ENCODE results near the gene MAL. TPM values are rescaled to one million over a fixed set of nuclear protein-coding genes. Genes with fewer than 3 reads are reported as not detected.
"Not testable (repeated sequence)": the region's sequence is repeated elsewhere in the genome, so short reads cannot be mapped to it uniquely, and the experiment has no call there.

Gene MAL
- total RNA-seq, 4 donors from 2014 or later: 1.2 TPM; not detected in 3

DNA sequence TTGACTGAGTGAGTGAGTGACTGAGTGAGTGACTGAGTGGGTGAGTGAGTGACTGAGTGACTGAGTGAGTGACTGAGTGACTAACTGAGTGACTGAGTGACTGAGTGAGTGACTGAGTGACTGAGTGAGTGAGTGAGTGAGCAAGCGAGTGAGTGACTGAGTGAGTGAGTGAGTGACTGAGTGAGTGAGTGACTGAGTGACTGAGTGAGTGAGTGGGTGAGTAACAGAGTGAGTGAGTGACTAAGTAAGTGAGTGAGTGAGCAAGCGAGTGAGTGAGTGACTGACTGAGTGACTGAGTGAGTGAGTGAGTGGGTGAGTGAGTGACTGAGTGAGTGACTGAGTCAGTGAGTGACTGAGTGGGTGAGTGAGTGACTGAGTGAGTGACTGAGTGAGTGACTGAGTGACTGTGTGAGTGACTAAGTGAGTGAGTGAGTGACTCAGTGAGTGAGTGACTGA, 11.9 kb downstream of the MAL start:
- no peaks in the 10 kb centered on the region for H3K36me3 ChIP-seq
- no peaks in the 10 kb centered on the region for H3K4me1 ChIP-seq
- H3K4me3 ChIP-seq: no peak overlapping the region
- no peak overlapping the region for H3K27ac ChIP-seq
- no peaks in the 10 kb centered on the region for H3K27me3 ChIP-seq
- no peak for TF ChIP-seq POLR2A (IDR thresholded peaks at IDR 0.05)
- TF ChIP-seq, protein P1, sequence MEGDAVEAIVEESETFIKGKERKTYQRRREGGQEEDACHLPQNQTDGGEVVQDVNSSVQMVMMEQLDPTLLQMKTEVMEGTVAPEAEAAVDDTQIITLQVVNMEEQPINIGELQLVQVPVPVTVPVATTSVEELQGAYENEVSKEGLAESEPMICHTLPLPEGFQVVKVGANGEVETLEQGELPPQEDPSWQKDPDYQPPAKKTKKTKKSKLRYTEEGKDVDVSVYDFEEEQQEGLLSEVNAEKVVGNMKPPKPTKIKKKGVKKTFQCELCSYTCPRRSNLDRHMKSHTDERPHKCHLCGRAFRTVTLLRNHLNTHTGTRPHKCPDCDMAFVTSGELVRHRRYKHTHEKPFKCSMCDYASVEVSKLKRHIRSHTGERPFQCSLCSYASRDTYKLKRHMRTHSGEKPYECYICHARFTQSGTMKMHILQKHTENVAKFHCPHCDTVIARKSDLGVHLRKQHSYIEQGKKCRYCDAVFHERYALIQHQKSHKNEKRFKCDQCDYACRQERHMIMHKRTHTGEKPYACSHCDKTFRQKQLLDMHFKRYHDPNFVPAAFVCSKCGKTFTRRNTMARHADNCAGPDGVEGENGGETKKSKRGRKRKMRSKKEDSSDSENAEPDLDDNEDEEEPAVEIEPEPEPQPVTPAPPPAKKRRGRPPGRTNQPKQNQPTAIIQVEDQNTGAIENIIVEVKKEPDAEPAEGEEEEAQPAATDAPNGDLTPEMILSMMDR (IDR thresholded peaks at IDR 0.05): no peak
- no peaks in the 10 kb centered on the region for H3K9me3 ChIP-seq
- DNase-seq: no peak

DNA sequence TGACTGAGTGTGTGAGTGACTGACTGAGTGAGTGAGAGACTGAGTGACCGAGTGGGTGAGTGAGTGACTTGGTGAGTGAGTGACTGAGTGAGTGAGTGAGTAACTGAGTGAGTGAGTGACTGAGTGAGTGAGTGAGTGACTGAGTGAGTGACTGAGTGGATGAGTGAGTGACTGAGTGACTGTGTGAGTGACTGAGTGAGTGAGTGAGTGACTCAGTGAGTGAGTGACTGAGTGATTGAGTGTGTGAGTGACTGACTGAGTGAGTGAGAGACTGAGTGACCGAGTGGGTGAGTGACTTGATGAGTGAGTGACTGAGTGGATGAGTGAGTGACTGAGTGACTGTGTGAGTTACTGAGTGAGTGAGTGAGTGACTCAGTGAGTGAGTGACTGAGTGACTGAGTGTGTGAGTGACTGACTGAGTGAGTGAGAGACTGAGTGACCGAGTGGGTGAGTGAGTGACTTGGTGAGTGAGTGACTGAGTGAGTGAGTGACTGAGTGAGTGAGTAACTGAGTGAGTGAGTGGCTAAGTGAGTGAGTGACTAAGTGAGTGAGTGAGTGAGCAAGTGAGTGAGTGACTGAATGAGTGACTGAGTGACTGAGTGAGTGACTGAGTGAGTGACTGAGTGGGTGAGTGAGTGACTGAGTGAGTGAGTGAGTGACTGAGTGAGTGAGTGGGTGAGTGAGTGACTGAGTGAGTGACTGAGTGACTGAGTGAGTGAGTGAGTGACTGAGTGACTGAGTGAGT, 12.5 kb downstream of the MAL start:
- not testable (repeated sequence) for H3K27me3 ChIP-seq, DNase-seq, H3K36me3 ChIP-seq, H3K27ac ChIP-seq, H3K4me1 ChIP-seq, H3K4me3 ChIP-seq, H3K9me3 ChIP-seq

DNA sequence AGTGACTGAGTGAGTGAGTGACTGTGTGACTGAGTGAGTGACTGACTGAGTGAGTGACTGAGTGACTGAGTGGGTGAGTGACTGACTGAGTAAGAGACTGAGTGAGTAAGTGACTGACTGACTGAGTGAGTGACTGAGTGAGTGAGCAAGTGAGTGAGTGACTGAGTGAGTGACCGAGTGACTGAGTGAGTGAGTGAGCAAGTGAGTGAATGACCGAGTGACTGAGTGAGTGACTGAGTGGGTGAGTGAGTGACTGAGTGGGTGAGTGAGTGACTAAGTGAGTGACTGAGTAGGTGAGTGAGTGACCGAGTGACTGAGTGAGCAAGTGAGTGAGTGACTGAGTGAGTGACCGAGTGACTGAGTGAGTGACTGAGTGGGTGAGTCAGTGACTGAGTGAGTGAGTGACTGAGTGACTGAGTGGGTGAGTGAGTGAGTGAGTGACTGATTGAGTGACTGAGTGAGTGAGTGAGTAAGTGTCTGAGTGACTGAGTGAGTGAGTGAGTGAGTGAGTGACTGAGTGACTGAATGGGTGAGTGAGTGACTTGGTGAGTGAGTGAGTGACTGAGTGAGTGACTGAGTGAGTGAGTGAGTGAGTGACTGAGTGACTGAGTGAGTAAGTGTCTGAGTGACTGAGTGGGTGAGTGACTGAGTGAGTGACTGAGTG, 13.3 kb downstream of the MAL start:
- Histone ChIP-seq H3K4me1 (no peaks in the 10 kb centered on the region), H3K27ac (no peak overlapping the region), H3K4me3 (no peak overlapping the region), H3K9me3 (no peaks in the 10 kb centered on the region), H3K36me3 (no peaks in the 10 kb centered on the region), H3K27me3 (no peaks in the 10 kb centered on the region)
- no peak for TF ChIP-seq POLR2A (IDR thresholded peaks at IDR 0.05)
- TF ChIP-seq, protein P1 (IDR thresholded peaks at IDR 0.05): no peak
- DNase-seq: no peak

DNA sequence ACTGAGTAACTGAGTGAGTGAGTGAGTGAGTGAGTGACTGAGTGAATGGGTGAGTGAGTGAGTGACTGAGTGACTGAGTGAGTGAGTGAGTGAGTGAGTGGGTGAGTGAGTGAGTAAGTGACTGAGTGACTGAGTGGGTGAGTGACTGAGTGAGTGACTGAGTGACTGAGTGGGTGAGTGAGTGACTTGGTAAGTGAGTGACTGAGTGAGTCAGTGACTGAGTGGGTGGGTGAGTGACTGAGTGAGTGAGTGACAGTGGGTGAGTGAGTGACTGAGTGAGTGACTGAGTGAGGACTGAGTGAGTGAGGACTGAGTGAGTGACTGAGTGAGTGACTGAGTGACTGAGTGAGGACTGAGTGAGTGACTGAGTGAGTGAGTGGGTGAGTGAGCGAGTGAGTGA, 13.9 kb downstream of the MAL start:
- DNase-seq: no peak
- Histone ChIP-seq H3K27me3 (no peaks in the 10 kb centered on the region), H3K4me3 (no peak overlapping the region), H3K36me3 (no peaks in the 10 kb centered on the region), H3K4me1 (no peaks in the 10 kb centered on the region), H3K27ac (no peak overlapping the region), H3K9me3 (no peaks in the 10 kb centered on the region)
- TF ChIP-seq POLR2A (IDR thresholded peaks at IDR 0.05): no peak
- TF ChIP-seq, protein P1 (IDR thresholded peaks at IDR 0.05): no peak

DNA sequence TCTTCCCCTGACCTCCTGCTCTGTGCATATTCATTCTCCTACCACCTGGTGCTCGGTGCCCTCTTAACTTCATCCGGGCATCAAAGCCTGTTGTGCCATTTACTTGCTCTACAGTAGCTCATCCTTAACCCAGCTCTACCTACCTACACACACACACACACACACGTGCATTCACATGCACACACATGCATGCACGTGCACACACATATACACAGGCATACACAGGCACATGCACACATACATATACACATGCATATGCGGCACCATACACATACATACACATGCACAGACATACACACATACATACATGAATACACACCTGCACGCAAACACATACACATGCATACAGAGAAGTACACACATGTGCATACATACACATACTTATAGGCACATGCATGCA, 14.5 kb downstream of the MAL start:
- no peak for DNase-seq
- Histone ChIP-seq H3K4me3 (no peak overlapping the region), H3K27me3 (no peaks in the 10 kb centered on the region), H3K9me3 (no peaks in the 10 kb centered on the region), H3K36me3 (no peaks in the 10 kb centered on the region), H3K27ac (no peak overlapping the region), H3K4me1 (no peaks in the 10 kb centered on the region)
- TF ChIP-seq POLR2A (IDR thresholded peaks at IDR 0.05): no peak
- TF ChIP-seq, protein P1 (IDR thresholded peaks at IDR 0.05): no peak

DNA sequence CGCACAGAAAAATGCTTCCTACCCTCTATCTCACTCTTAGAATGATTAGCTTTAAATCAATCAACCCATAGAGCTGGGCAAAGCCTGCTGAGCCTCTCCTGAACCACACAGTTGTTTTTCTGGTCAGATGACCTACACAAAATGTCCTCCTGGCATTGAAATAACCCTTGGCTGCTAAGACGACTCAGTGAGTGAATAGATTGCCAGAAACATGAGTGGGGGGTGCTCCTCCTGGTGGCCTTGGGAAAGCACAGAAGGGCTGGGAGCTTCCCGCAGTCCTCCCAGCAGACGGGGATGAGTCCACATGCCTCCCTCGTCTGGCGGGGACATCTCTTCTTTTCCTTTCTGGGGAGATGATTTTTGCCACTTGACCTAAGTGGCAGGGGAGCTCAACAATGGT, 14.9 kb downstream of the MAL start:
- Histone ChIP-seq H3K4me1 (no peaks in the 10 kb centered on the region), H3K27me3 (no peaks in the 10 kb centered on the region), H3K9me3 (no peaks in the 10 kb centered on the region), H3K4me3 (no peak overlapping the region), H3K27ac (no peak overlapping the region), H3K36me3 (no peaks in the 10 kb centered on the region)
- TF ChIP-seq, protein P1 (IDR thresholded peaks at IDR 0.05): no peak
- no peak for TF ChIP-seq POLR2A (IDR thresholded peaks at IDR 0.05)
- no peak for DNase-seq

All from Peyer's patch (tissue), 4 donors.